Superior temporal gyrus (tissue), 1 donor: ENCODE results near the gene ZFYVE27.

Experiments used
- DNase-seq: peaks from one replicate; pipeline ENCODE4 v3.0.0-alpha.2; 2016; ENCODE audit errors: extremely low spot score

The ZFYVE27 gene

GRCh38 chr10:97770255-97770654 is 33.3 kb downstream of the ZFYVE27 start:
- no peak for DNase-seq

GRCh38 chr10:97771055-97771891 is 34.3 kb downstream of the ZFYVE27 start:
- DNase-seq: no peak

- DNase-seq: no peak
Observed at GRCh38 chr10:97771913-97772823, 35.2 kb downstream of the ZFYVE27 start, which contains the start of gene SFRP5. SFRP5 (minus strand) TSS chr10:97771999; CDS start chr10:97771833, 166 bp downstream.

- no peak for DNase-seq
Observed at GRCh38 chr10:97773096-97773495, 36.2 kb downstream of the ZFYVE27 start.

GRCh38 chr10:97774811-97775294 is 37.9 kb downstream of the ZFYVE27 start:
- no peak for DNase-seq

GRCh38 chr10:97777143-97777542 is 40.2 kb downstream of the ZFYVE27 start:
- no peak for DNase-seq

GRCh38 chr10:97778452-97779302 is 41.7 kb downstream of the ZFYVE27 start:
- no peak for DNase-seq

- DNase-seq: no peak
Observed at GRCh38 chr10:97779492-97779891, 42.6 kb downstream of the ZFYVE27 start.

- no peak for DNase-seq
Observed at GRCh38 chr10:97779975-97780374, 43.0 kb downstream of the ZFYVE27 start.

- no peak for DNase-seq
Observed at GRCh38 chr10:97780841-97781617, 44.1 kb downstream of the ZFYVE27 start.

- no peak for DNase-seq
Observed at GRCh38 chr10:97781618-97782331, 44.8 kb downstream of the ZFYVE27 start.

- no peak for DNase-seq
Observed at GRCh38 chr10:97782455-97783228, 45.7 kb downstream of the ZFYVE27 start.

GRCh38 chr10:97784200-97784810 is 47.4 kb downstream of the ZFYVE27 start:
- no peak for DNase-seq

- DNase-seq: no peak
Observed at GRCh38 chr10:97785231-97785630, 48.3 kb downstream of the ZFYVE27 start.

- no peak for DNase-seq
Observed at GRCh38 chr10:97785731-97786130, 48.8 kb downstream of the ZFYVE27 start.

GRCh38 chr10:97788552-97789442 is 51.9 kb downstream of the ZFYVE27 start:
- DNase-seq: no peak

- DNase-seq: no peak
Observed at GRCh38 chr10:97789770-97790397, 53.0 kb downstream of the ZFYVE27 start.
